ENCODE measurements around the gene COL5A3.
"Not testable (repeated sequence)": the region's sequence is repeated elsewhere in the genome, so short reads cannot be mapped to it uniquely, and the experiment has no call there.

Gene COL5A3

DNA sequence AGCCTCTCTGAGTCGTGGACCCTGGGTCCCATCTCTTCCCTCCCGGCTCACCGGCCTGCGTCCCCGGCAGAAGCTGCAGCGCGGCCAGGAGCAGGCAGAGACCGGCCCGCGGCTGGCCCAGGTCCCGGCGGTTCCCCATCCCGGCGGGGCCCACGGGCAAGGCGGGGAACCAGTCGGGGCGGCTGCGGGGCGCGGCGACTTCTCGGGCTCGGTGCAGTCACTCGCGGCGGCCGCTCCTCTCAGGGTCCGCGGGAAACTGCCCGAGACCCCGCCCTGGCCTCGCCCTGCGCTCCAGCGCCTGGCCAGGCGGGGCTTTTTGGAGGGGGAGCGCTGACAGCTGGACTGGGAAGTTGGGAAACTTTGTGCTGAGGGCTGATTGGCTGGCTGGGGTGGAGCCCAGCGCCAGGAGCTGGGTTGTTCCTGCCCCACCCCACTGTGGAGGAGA lies at the start of gene COL5A3:
Gene COL5A3, minus strand, starts transcription at position 258 of the 445 bp plus-strand sequence. Its CDS starts 119 bp downstream, at position 139.
- no peak for DNase-seq (ENCODE audit: low read depth, low spot score)

DNA sequence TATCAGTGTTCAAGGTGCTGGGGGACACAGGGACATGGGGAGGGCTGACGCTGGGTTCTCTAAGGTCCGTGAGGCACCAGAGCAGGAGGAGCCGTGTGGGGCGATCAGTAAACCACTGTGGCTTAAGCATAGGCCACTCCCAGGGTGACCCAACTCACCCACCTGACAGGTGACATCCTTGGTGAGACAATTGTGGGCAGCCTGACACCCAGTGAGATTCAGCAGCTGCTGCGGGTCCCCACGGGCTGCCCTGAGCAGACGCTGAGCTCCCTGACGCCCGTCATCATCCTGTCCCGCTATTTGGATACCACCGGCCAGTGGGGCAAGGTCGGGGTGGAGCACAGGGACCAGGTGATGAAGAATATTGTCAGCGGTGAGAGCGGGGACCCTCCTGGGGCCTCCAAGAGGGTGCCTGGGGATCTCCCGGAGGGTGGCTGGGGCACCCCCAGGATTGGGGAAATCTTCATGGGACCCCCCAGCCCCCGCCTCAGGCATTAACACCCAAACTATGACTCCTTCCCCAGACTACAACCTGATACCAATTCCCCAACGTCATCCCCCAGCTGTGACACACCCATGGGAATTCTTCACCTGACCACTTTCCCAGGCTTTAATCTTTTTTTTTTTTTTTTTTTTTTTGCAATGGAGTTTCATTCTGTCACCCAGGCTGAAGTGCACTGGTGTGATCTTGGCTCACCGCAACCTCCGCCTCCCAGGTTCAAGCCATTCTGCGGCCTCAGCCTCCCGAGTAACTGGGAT lies 42.5 kb upstream of the COL5A3 start:
- no peak for DNase-seq (ENCODE audit: low read depth, low spot score)

DNA sequence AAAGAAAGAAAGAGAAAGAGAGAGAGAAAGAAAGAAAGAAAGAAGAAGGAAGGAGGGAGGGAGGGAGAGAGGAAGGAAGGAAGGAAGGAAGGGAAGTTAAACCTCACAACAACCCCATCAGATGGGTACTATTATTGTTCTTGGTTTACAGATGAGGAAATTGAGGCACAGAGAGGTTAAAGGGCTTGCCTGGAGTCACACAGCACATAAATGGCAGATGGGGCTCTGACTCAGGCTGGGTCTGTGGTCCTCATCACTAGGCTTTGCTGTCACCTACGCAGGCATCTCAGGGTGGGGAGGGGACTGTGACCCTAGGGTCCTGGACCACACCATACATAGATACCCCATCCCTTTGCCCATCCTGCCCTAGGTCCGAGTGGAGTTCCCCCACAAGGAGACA lies 39.3 kb upstream of the COL5A3 start:
- no peak for DNase-seq (ENCODE audit: low read depth, low spot score)

DNA sequence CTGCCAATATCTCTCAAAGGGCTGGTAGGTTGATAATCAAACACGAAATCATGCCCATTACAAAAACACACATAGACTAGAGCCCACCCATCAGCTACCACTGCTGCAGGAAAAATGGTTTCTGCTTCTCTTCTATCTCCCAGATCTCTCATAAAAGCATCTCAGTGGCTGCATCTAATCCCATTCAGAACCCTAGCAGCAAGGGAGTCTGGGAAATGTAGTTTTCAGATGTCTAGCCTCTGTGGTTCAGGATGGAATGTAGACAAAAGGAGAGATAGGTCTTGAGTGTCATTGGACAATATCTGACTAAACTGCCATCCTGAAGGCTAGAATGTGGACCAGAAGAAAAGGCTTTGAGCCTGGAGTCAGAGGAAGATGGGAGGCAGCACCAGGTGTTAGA lies 35.1 kb upstream of the COL5A3 start:
- no peak for DNase-seq (ENCODE audit: low read depth, low spot score)

DNA sequence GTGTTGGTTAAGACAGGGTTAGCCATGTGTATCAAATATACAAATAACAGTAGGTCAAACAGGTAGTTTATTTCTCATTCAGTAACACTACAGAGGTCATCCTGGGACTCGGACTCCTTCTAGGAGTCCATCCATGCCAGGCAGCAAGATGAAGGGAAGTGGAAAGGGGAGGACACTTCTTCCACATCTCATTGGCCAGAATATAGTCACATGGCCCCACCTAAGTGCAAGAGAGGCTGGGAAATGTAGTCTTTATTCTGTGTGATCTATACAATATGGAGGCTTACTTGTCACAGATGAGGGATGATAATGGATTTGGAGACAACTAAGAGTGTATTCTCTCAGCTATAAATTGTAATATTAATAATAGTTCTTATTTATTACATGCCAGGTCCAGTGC lies 34.1 kb upstream of the COL5A3 start:
- DNase-seq (ENCODE audit: low read depth, low spot score) = no peak

DNA sequence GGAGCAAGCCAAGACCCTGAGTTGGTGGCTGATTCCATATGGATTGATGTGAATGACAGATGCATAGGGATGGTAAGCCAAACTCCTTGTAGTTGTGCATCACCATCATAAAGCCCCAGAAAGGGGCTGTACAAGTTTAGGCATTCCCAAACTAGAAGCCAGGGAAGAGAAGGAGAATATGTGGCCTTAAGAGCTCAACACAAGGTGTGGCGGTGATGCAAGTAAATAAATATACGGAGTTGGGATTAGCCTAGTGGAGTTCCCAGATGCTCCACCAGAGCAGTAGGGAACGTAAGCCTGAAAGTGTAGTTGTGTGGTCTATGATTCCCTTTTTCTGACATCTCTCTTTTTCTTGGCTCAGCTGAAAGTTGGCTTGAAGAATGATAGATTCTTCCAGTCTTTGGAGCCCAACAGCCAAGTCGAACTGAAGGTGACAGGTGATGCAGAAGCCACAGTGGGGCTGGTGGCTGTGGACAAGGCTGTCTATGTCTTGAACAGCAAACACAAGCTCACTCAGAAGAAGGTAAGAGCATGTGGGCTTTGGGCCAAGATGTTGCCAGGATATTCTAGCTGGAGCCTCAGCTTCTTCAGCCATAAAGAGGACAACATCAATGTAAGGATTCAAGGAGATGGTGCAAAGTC lies 33.1 kb upstream of the COL5A3 start:
- no peak for DNase-seq (ENCODE audit: low read depth, low spot score)

DNA sequence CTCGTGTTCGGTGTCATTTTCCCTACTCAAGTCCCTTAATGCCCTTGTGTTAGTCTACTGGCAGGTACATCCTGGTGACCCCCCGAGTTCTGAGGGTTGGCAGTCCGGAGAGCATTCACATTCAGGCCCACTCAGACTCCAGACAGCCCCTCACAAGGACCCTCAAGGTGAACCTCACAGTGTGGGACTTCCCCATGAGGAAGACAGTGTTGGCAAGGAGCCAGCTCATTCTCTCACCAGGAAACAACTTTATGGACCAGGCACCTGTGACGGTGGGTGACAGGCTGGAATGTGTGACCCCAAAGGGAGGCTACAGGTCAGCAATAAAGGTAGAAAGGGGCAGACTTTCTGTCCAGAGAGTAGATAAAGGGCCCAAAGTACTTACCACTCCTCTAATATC lies 27.5 kb upstream of the COL5A3 start:
- no peak for DNase-seq (ENCODE audit: low read depth, low spot score)

DNA sequence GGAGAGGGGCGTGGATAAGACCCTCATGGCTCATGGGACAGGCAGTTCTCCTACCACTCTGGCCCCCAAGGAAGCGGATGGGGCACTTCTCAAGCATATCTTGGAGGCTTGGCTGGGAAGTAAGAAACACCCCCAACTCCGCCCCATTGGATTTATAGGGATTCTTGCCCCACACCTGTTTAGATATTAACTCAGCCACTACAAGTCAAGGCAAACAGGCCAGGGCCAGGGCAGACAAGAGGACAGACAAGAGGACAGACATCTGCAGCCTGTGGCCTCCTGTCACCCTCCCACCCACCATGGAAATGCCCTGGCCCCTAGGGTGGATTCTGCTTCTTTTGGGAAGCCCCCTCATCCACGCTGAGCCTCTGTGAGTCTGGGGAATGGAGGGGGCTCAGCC lies 27.1 kb upstream of the COL5A3 start:
- no peak for DNase-seq (ENCODE audit: low read depth, low spot score)

DNA sequence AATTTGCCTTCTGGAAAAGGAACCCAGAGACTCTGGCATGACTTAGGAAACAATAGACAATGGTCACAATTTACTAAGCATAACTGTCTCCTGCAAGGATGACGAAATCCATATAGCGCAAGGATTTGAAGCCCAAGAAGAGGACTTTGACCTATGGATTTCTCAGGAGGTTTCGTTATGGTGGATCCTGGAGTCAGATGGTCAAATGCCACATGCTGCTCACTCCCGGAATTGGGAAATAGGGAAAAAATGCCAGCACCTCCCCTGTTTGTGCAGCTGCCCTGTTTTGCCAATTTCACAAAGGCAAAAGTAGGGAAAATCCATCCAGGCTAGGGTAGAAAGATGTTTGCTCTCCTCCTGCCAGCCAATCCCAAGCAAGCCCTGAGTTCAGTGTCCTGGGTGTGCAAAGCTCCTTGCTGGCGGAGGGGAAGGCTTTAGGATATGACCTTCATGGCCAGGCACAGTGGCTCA lies 26.3 kb upstream of the COL5A3 start:
- DNase-seq (ENCODE audit: low read depth, low spot score) = no peak

DNA sequence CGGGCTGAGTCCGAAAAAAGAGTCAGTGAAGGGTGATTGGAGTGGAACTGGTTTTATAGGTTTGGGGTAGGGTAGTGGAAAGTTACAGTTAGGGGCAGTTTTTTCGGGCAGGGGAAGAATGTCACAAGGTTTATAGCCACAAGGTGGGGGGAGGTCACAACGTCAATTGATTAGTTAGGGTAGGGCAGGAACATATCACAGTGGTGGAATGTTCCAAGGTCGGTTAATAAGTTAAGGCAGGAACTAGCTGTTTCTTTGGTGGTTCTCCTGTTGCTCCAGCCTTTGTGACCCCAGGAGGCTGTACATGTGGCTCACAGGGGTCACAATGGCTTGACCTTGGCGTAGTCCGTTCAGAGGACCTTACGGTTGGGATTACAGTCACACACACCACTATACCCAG lies 23.3 kb upstream of the COL5A3 start:
- no peak for DNase-seq (ENCODE audit: low read depth, low spot score)

DNA sequence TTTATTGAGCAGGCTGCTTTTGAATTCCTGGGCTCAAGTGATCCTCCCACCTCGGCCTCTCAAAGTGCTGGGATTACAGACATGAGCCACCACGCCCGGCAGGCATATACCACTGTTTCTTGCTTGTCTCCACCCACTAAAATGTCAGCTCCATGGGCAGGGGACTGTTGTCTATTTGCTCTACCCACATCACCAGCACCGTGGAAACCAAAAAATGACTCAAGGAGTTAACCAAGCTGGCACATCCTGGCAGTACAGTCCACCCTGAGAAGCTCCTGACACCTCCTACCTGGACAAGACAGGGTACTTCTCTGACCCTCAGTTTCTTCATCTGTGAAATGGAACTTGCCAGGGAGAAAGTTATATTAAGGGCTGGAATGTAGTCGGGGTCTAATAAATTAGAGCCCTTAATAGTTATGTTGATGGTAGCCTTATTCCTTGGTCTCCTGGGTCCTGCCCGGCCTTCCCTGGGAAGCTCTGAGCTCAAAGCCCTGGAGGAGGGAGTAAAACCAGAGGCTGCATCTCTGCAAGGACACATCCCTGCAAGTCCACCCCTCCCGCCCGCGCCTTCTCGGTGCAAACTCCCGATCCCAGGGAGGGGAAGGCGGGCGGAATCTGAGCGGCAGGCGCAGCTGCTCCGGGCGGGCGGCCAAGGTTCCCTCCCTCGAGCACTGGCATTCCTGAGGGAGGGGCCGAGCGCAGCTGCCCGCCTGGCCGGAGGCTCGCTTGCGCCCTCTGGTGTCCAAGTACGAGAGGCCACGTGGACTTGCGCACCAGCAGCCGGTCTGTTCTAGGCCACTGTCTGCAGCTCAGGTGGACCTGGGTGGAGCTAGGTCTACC lies 17.1 kb upstream of the COL5A3 start:
- peak; percentile 51 for DNase-seq (ENCODE audit: low read depth, low spot score)

DNA sequence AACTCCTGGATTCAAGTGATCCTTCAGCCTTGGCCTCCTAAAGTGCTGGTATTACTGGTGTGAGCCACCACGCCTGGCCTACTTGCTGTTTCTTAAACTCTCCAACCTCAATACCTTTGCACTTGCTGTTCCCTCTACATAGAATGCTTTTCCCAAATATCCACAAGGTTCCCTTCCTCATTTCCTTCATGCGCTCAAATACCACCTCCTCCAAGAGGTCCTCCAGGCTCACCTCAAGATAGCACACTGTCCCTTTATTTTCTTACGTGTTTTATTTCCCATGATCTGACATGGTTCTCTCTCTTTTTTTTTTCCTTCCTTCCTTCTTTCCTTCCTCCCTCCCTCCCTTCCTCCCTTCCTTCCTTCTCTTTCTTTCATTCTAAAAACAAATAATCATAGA lies 16.4 kb upstream of the COL5A3 start:
- no peak for DNase-seq (ENCODE audit: low read depth, low spot score)

DNA sequence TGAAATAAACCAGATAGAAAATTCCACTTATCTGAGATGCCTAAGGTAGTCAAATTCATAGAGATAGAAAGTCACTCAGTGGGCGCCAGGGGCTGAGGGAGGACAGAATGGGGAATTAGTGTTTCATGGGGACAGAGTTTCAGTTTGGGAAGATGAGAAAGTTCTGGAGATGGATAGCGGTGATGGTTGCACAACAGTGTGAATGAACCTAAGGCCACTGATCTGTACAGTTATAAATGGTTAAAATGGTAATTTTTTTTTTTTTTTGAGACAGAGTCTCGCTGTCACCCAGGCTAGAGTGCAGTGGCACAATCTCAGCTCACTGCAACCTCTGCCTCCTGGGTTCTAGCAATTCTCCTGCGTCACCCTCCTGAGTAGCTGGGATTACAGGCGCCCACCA lies 12.8 kb upstream of the COL5A3 start:
- not testable (repeated sequence) for DNase-seq (ENCODE audit: low read depth, low spot score)

DNA sequence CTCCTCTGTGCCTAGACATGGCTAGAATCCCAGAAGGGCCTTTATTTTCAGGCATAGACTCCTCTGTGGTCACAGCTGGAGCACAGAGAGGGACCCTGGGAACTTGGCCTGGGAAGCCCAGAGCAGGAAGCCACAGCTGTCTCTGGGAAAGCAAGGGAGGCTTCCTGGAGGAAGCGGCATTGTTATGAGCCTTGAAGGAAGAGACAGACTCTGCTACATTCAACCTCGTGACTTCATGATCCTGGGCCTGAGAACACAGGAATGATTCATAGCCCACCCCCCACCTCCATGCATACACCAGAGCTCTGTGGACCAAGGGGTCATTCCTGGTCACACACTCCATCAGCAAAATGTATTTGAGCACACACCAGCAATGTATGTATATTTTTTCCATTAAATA lies 11.6 kb upstream of the COL5A3 start:
- no peak for DNase-seq (ENCODE audit: low read depth, low spot score)

DNA sequence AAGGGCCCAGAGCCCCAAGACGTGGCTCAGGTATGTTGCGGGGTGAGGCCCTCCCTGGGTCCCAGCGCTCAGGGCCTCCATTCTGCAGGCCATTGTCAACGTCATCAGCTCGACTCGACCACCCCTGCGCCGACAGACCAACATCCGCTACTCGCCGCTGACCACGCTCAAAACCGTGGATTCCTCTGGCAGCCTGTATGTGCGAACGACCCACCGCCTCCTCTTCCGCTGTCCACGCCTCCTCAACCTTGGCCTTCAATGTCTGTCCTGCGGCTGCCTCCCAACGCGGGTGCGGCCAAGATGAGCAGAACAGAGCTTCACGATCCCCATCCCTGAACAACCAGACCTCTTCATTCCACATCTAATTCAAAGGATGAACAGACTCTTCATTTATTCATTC lies 11.1 kb upstream of the COL5A3 start:
- DNase-seq (ENCODE audit: low read depth, low spot score) = no peak

DNA sequence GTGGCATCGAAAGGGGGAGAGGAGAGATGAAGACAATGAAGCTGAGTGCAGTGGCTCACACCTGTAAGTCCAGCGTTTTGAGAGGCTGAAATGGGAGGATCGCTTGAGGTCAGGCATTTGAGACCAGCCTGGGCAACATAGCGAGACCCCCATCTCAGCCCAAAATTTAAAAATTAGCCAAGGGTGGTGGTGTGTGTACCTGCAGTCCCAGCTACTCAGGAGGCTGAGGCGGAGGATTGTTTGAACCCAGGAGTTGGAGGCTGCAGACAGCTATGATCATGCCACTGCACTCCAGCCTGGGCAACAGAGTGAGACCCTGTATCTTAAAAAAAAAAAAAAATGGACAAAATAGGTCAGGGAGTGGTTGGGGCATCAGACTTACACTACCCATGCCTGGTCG lies 10.5 kb upstream of the COL5A3 start:
- no peak for DNase-seq (ENCODE audit: low read depth, low spot score)

DNA sequence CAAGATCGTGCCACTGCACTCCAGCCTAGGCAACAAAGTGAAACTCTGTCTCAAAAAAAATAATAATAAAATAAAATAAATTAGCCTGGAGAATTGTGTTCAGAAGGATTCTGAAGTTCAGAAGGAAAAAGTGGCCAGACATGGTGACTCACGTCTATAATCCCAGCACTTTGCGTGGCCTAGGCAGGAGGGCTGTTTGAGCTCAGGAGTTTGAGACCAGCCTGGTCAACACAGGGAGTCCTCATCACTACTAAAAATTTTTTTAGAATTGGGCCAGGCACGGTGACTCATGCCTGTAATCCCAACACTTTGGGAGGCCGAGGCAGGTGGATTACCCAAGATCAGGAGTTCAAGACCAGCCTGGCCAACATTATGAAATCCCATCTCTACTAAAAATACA lies 8.9 kb upstream of the COL5A3 start:
- no peak for DNase-seq (ENCODE audit: low read depth, low spot score)

DNA sequence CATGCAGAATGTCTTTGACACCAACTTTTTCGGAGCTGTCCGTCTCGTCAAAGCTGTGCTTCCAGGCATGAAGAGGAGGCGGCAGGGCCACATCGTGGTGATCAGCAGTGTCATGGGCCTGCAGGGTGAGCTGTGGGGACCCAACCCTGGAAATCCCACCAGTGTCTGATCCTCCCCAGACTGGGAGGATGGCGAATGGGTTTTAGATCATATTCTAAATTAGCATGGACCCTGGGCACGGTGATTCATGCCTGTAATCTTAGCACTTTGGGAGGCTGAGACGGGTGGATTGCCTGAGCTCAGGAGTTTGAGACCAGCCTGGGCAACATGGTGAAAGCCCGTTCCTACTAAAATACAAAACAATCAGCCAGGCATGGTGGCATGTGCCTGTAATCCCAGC lies 8.5 kb upstream of the COL5A3 start:
- DNase-seq (ENCODE audit: low read depth, low spot score) = no peak

DNA sequence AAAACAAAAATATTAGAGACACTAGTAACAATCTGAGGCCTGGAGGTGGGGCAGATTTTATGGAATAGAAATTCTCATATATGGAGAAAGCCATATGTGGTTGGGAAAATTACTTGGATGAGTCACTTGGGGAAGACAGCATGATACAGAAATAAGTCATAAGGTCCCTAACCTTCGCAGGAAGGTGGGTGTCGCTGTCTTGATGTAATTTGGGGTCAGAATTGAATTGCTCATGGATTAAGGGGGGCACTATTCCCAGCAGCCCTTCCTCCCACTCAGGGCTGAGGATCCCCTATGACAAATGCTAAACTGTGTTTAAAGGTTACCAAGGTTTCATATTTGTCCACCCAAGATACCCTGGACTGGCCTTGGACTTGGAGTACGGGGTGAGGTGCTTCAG lies 8.0 kb upstream of the COL5A3 start:
- DNase-seq (ENCODE audit: low read depth, low spot score) = no peak

DNA sequence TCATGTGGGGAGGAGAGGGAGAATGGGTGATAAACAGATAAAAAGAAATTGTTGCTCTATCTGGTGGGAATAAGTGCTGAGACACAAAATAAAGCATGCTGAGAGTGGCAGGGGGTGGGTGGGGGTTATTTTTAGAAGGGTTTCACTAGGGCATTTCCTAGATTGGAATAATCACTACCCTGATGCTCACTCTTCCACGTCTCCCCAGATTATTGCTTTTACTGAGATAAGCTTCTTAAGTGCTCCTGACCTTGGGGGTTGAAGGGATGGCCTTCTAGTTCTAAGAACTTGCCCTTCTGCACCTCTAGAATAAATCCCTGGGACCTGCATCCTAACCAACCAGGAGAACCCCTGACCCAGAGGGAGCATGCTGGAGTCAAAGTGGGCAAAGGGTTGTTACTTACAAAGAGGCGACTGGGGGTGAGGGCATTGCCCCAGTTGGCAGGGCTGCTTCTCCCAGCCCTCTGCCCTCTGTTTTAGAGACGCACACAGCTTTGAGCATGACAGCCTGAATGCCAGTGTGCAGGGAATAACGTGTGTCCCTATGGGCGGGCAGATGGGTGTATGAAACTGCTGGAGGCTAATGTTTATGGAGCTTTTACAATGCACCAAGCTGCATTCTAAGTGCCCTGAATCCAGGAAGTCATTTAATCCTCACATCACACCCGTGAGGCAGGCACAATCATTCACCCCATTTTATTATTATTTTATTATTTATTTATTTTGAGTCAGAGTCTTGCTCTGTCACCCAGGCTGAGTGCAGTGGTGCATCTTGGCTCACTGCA lies 3.7 kb upstream of the COL5A3 start:
- no peak for DNase-seq (ENCODE audit: low read depth, low spot score)

DNA sequence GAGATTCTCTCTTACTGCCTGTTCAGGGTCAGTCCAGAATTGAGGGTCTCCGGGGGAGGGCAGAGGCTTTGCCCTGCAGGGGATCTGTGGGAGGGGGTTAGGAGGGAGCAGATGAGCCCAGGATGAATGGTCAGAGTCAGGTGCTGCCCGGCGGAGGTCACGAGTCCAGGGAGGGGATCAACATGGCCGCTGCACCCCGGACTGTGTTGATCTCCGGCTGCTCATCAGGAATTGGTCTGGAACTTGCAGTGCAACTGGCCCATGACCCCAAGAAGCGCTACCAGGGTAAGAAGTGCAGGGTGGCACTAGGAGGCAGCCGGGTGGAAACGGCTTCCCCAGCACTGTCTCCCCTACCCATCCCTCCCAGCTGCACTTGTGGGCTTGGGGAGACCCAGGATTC lies 3.0 kb upstream of the COL5A3 start, which contains the start of gene RDH8:
Gene RDH8, plus strand, starts transcription at position 168 of the 400 bp plus-strand sequence. Its CDS starts 15 bp downstream, at position 183.
- no peak for DNase-seq (ENCODE audit: low read depth, low spot score)

All from activated naive CD8-positive, alpha-beta T cell treated with anti-CD3 and anti-CD28 coated beads, Interleukin-2, amount 50 U/mL, for 16 hours (primary cell).